Subcutaneous abdominal adipose tissue (tissue), 5 donors: ENCODE data around the gene FBLN1.
A peak's percentile ranks its signal among the peaks of the same experiment; 100 is the strongest.

Experiments
- H3K27ac ChIP-seq: one replicate; pipeline ENCODE4 v1.7.0; 2013; ENCODE audit warnings: low read depth, mild to moderate bottlenecking, inconsistent platforms, low read length, moderate library complexity
- H3K27me3 ChIP-seq, 5 donors: one replicate each; pipeline ENCODE4 v1.7.0; 2013; ENCODE audit warnings: low read length in 5 of 5, inconsistent platforms in 1 of 5; ENCODE audit not compliant: control insufficient read depth in 5 of 5, insufficient read depth in 4 of 5
- H3K36me3 ChIP-seq, 5 donors: one replicate each; pipeline ENCODE4 v1.7.0; 2013; ENCODE audit warnings: low read length in 5 of 5; ENCODE audit not compliant: control insufficient read depth in 5 of 5, insufficient read depth in 5 of 5
- H3K4me1 ChIP-seq, 5 donors: one replicate each; pipeline ENCODE4 v1.7.0; 2013; ENCODE audit warnings: low read length in 5 of 5, mild to moderate bottlenecking in 3 of 5, moderate library complexity in 1 of 5; ENCODE audit not compliant: control insufficient read depth in 5 of 5, insufficient read depth in 5 of 5
- H3K4me3 ChIP-seq, 5 donors: one replicate each; pipeline ENCODE4 v1.7.0; 2013; ENCODE audit warnings: low read length in 5 of 5, low read depth in 1 of 5
- H3K9ac ChIP-seq, 5 donors: one replicate each; pipeline ENCODE4 v1.7.0; 2013; ENCODE audit warnings: low read length in 5 of 5, mild to moderate bottlenecking in 4 of 5, moderate library complexity in 3 of 5
- H3K9me3 ChIP-seq, 5 donors: one replicate each; pipeline ENCODE4 v1.7.0; 2013; ENCODE audit warnings: low read length in 5 of 5; ENCODE audit not compliant: control insufficient read depth in 5 of 5
- donor health status: healthy.
- donor health status: healthy.
- donor health status: healthy.
- donor health status: healthy.
- donor health status: healthy.

The FBLN1 gene

GRCh38 chr22:45548991-45549761, 46.5 kb downstream of the FBLN1 start:
- Histone ChIP-seq H3K9me3 (peaks cover 0 to 3% (median 0%) of the 10 kb centered on the region in 5 donors), H3K27ac (peak overlapping the region; percentile 65), H3K36me3 (peaks cover 0 to 15% (median 2%) of the 10 kb centered on the region in 5 donors), H3K27me3 (peaks cover 10 to 44% (median 28%) of the 10 kb centered on the region in 5 donors), H3K4me3 (peak overlapping the region in 1 of 5 donors; percentile 7), H3K9ac (no peak overlapping the region), H3K4me1 (peaks cover 1 to 56% (median 51%) of the 10 kb centered on the region in 5 donors)

GRCh38 chr22:45549762-45550378, 47.2 kb downstream of the FBLN1 start:
- H3K4me3 ChIP-seq = no peak overlapping the region
- H3K9ac ChIP-seq = no peak overlapping the region
- H3K27ac ChIP-seq = peak overlapping the region; percentile 65
- peaks cover 1 to 57% (median 51%) of the 10 kb centered on the region in 5 donors for H3K4me1 ChIP-seq
- H3K27me3 ChIP-seq = peaks cover 10 to 49% (median 34%) of the 10 kb centered on the region in 5 donors
- peaks cover 0 to 3% (median 0%) of the 10 kb centered on the region in 5 donors for H3K9me3 ChIP-seq
- peaks cover 0 to 11% (median 2%) of the 10 kb centered on the region in 5 donors for H3K36me3 ChIP-seq

GRCh38 chr22:45550416-45550815, 47.7 kb downstream of the FBLN1 start:
- Histone ChIP-seq H3K27ac (peak overlapping the region; percentile 65), H3K36me3 (peaks cover 0 to 10% (median 2%) of the 10 kb centered on the region in 5 donors), H3K9me3 (peaks cover 0 to 3% (median 0%) of the 10 kb centered on the region in 5 donors), H3K4me3 (no peak overlapping the region), H3K4me1 (peaks cover 1 to 57% (median 51%) of the 10 kb centered on the region in 5 donors), H3K27me3 (peaks cover 10 to 49% (median 34%) of the 10 kb centered on the region in 5 donors), H3K9ac (no peak overlapping the region)

GRCh38 chr22:45550891-45551290, 48.2 kb downstream of the FBLN1 start:
- Histone ChIP-seq H3K4me1 (peaks cover 1 to 57% (median 51%) of the 10 kb centered on the region in 5 donors), H3K9ac (no peak overlapping the region), H3K4me3 (no peak overlapping the region), H3K27ac (no peak overlapping the region), H3K36me3 (peaks cover 0 to 10% (median 2%) of the 10 kb centered on the region in 5 donors), H3K27me3 (peaks cover 10 to 49% (median 34%) of the 10 kb centered on the region in 5 donors), H3K9me3 (peaks cover 0 to 3% (median 0%) of the 10 kb centered on the region in 5 donors)

GRCh38 chr22:45551310-45552016, 48.8 kb downstream of the FBLN1 start:
- Histone ChIP-seq H3K9ac (no peak overlapping the region), H3K27me3 (peaks cover 10 to 49% (median 34%) of the 10 kb centered on the region in 5 donors), H3K4me3 (no peak overlapping the region), H3K4me1 (peaks cover 1 to 57% (median 51%) of the 10 kb centered on the region in 5 donors), H3K9me3 (peaks cover 0 to 3% (median 0%) of the 10 kb centered on the region in 5 donors), H3K36me3 (peaks cover 0 to 10% (median 2%) of the 10 kb centered on the region in 5 donors), H3K27ac (no peak overlapping the region)

GRCh38 chr22:45552017-45552411, 49.3 kb downstream of the FBLN1 start:
- peaks cover 10 to 49% (median 34%) of the 10 kb centered on the region in 5 donors for H3K27me3 ChIP-seq
- H3K27ac ChIP-seq = peak overlapping the region; percentile 41
- no peak overlapping the region for H3K9ac ChIP-seq
- no peak overlapping the region for H3K4me3 ChIP-seq
- H3K36me3 ChIP-seq = peaks cover 0 to 10% (median 2%) of the 10 kb centered on the region in 5 donors
- H3K9me3 ChIP-seq = peaks cover 0 to 3% (median 0%) of the 10 kb centered on the region in 5 donors
- H3K4me1 ChIP-seq = peaks cover 1 to 57% (median 51%) of the 10 kb centered on the region in 5 donors

GRCh38 chr22:45552580-45553350, 50.1 kb downstream of the FBLN1 start:
- peaks cover 0 to 10% (median 2%) of the 10 kb centered on the region in 5 donors for H3K36me3 ChIP-seq
- H3K4me1 ChIP-seq = peaks cover 1 to 57% (median 51%) of the 10 kb centered on the region in 5 donors
- peak overlapping the region in 1 of 5 donors; percentile 43 for H3K9ac ChIP-seq
- H3K9me3 ChIP-seq = peaks cover 0 to 3% (median 0%) of the 10 kb centered on the region in 5 donors
- peaks cover 10 to 49% (median 34%) of the 10 kb centered on the region in 5 donors for H3K27me3 ChIP-seq
- peak overlapping the region; percentile 41 for H3K27ac ChIP-seq
- H3K4me3 ChIP-seq = no peak overlapping the region

- Histone ChIP-seq H3K9me3 (peaks cover 0 to 3% (median 0%) of the 10 kb centered on the region in 5 donors), H3K27ac (peak overlapping the region; percentile 41), H3K9ac (no peak overlapping the region), H3K27me3 (peaks cover 10 to 49% (median 34%) of the 10 kb centered on the region in 5 donors), H3K4me1 (peaks cover 1 to 54% (median 47%) of the 10 kb centered on the region in 5 donors), H3K36me3 (peaks cover 0 to 4% (median under 1%) of the 10 kb centered on the region in 5 donors), H3K4me3 (no peak overlapping the region)
These were observed 50.8 kb downstream of the FBLN1 start for GRCh38 chr22:45553351-45554039.
